Activated CD4-positive, alpha-beta memory T cell treated with anti-CD3 and anti-CD28 coated beads for 36 hours (primary cell): Measurements from ENCODE around the gene KCTD11. TPM values are rescaled to one million over a fixed set of nuclear protein-coding genes. Genes with fewer than 3 reads are reported as not detected.

Experiments used
- CTCF ChIA-PET: fragments of 350-600 bp; sonication (Branson Sonifier 250); formaldehyde crosslinking; loops from one replicate; lab custom pipeline; 2021; ENCODE audit warnings: antibody characterized with exemption, inconsistent platforms; lab: Charles Lee
- POLR2A ChIA-PET: fragments of 350-600 bp; sonication (Branson Sonifier 250); formaldehyde crosslinking; loops from one replicate; lab custom pipeline; 2021; ENCODE audit warnings: antibody characterized with exemption; lab: Charles Lee
- DNase-seq: peaks from one replicate; pipeline ENCODE4 v3.0.0-alpha.2; 2020
- H3K27ac Mint-ChIP-seq: one replicate; pipeline ENCODE4 v1.8.0; 2021; ENCODE audit warnings: mixed read lengths
- H3K27me3 Mint-ChIP-seq: one replicate; pipeline ENCODE4 v1.8.0; 2021; ENCODE audit warnings: mixed read lengths
- H3K36me3 Mint-ChIP-seq: one replicate; pipeline ENCODE4 v1.8.0; 2021; ENCODE audit warnings: mixed read lengths
- H3K4me1 Mint-ChIP-seq: one replicate; pipeline ENCODE4 v1.8.0; 2021; ENCODE audit warnings: low read depth, mixed read lengths
- H3K4me3 Mint-ChIP-seq: one replicate; pipeline ENCODE4 v1.8.0; 2021; ENCODE audit warnings: mild to moderate bottlenecking, mixed read lengths
- H3K9me3 Mint-ChIP-seq: one replicate; pipeline ENCODE4 v1.8.0; 2021; ENCODE audit warnings: mixed read lengths
- intact Hi-C: fragments of 100-400 bp; cut with micrococcal nuclease; formaldehyde crosslinking; loops from one replicate; pipeline ENCODE4 v1.15.1; 2023
- total RNA-seq, 2 experiments: library from RNA; stranded (reverse); gene quantifications; one replicate each; pipeline ENCODE4 v1.2.3, GENCODE V29; 2021

KCTD11 gene
- total RNA-seq, 2 experiments from 2014 or later = 2.6 to 2.8 TPM

GRCh38 chr17:7313088-7313889 lies 38.7 kb upstream of the KCTD11 start:
- H3K4me3 Mint-ChIP-seq = peak overlapping the region; percentile 32
- no peak for DNase-seq
- H3K27ac Mint-ChIP-seq = peak overlapping the region; percentile 56
- intact Hi-C loops = no loop called here
- peaks cover 61% of the 10 kb centered on the region for H3K4me1 Mint-ChIP-seq
- H3K27me3 Mint-ChIP-seq = no peaks in the 10 kb centered on the region
- ChIA-PET CTCF (interaction anchor here (0.9 to 2.6 kb wide), 4 partner anchors 10 to 17 kb away, joined by 3 to 7 read pairs (median 4); no protein-coding TSS in a partner anchor), POLR2A (interaction anchor here (0.7 to 2.3 kb wide), 6 partner anchors 16 to 270 kb away, joined by 3 to 19 read pairs (median 4); partner anchors contain the start of genes ACAP1, MPDU1, NEURL4 and PHF23)
- H3K9me3 Mint-ChIP-seq = no peaks in the 10 kb centered on the region
- H3K36me3 Mint-ChIP-seq = peaks cover 59% of the 10 kb centered on the region

GRCh38 chr17:7313890-7314718 lies 37.9 kb upstream of the KCTD11 start:
- ChIA-PET POLR2A (interaction anchor here (0.8 to 2.3 kb wide), 7 partner anchors 16 to 269 kb away, joined by 3 to 19 read pairs (median 3); partner anchors contain the start of genes ACAP1, DVL2, MPDU1 and PHF23), CTCF (interaction anchor here (0.9 to 2.6 kb wide), 4 partner anchors 9 to 122 kb away, joined by 3 to 7 read pairs (median 4); no protein-coding TSS in a partner anchor)
- intact Hi-C loops = loop anchor here (2.0 kb wide), 1 partner anchor 37 kb away; no protein-coding TSS in a partner anchor
- Mint-ChIP-seq H3K4me1 (peaks cover 60% of the 10 kb centered on the region), H3K27me3 (no peaks in the 10 kb centered on the region), H3K36me3 (peaks cover 55% of the 10 kb centered on the region), H3K4me3 (peak overlapping the region; percentile 80), H3K27ac (peak overlapping the region; percentile 53), H3K9me3 (no peaks in the 10 kb centered on the region)
- DNase-seq = no peak

GRCh38 chr17:7314719-7315569 lies 37.0 kb upstream of the KCTD11 start, which contains the start of gene GPS2:
TSS of gene GPS2 (minus strand) at chr17:7315360. CDS start at chr17:7315052, 308 bp downstream.
- ChIA-PET POLR2A (interaction anchor here (0.9 to 2.3 kb wide), 6 partner anchors 21 to 169 kb away, joined by 3 to 19 read pairs (median 3); partner anchors contain the start of genes ACAP1, DVL2, PHF23 and POLR2A), CTCF (interaction anchor here (0.9 to 2.6 kb wide), 5 partner anchors 10 to 121 kb away, joined by 3 to 7 read pairs (median 5); partner anchors contain the start of gene NEURL4)
- Mint-ChIP-seq H3K36me3 (peaks cover 46% of the 10 kb centered on the region), H3K9me3 (no peaks in the 10 kb centered on the region), H3K4me3 (peak within 1 kb of the TSS; percentile 87), H3K4me1 (peaks cover 51% of the 10 kb centered on the region), H3K27ac (peak within 1 kb of the TSS; percentile 88), H3K27me3 (no peaks in the 10 kb centered on the region)
- peak; percentile 96 for DNase-seq
- intact Hi-C loops = loop anchor here (1.0 to 2.0 kb wide), 2 partner anchors 14 to 36 kb away; partner anchors contain the start of gene NEURL4

- POLR2A ChIA-PET = interaction anchor here (0.9 to 1.0 kb wide), 2 partner anchors 20 to 168 kb away, joined by 3 to 5 read pairs; partner anchors contain the start of genes ACAP1 and POLR2A
- DNase-seq = no peak
- intact Hi-C loops = loop anchor here (1.0 to 2.0 kb wide), 2 partner anchors 14 to 35 kb away; partner anchors contain the start of gene NEURL4
- peaks cover 39% of the 10 kb centered on the region for H3K36me3 Mint-ChIP-seq
- H3K27ac Mint-ChIP-seq = peak overlapping the region; percentile 88
- H3K27me3 Mint-ChIP-seq = no peaks in the 10 kb centered on the region
- peak overlapping the region; percentile 87 for H3K4me3 Mint-ChIP-seq
- no peaks in the 10 kb centered on the region for H3K9me3 Mint-ChIP-seq
- CTCF ChIA-PET = interaction anchor here (1.4 to 2.6 kb wide), 3 partner anchors 9 to 40 kb away, joined by 3 to 7 read pairs (median 6); partner anchors contain the start of gene NEURL4
- peaks cover 44% of the 10 kb centered on the region for H3K4me1 Mint-ChIP-seq
These were observed 36.3 kb upstream of the KCTD11 start for GRCh38 chr17:7315570-7316235.

GRCh38 chr17:7317161-7317803 lies 34.7 kb upstream of the KCTD11 start:
- Mint-ChIP-seq H3K27ac (peak overlapping the region; percentile 2), H3K27me3 (no peaks in the 10 kb centered on the region), H3K36me3 (peaks cover 32% of the 10 kb centered on the region), H3K9me3 (no peaks in the 10 kb centered on the region), H3K4me1 (peaks cover 31% of the 10 kb centered on the region), H3K4me3 (peak overlapping the region; percentile 39)
- ChIA-PET CTCF (interaction anchor here (1.3 kb wide), 1 partner anchor 21 kb away, joined by 3 read pairs; no protein-coding TSS in a partner anchor), POLR2A (interaction anchor here (0.8 kb wide), 1 partner anchor 12 kb away, joined by 3 read pairs; the partner anchor contains the start of gene NEURL4)
- DNase-seq = no peak
- intact Hi-C loops = no loop called here

- POLR2A ChIA-PET = interaction anchor here (0.8 kb wide), 1 partner anchor 11 kb away, joined by 3 read pairs; the partner anchor contains the start of gene NEURL4
- no peaks in the 10 kb centered on the region for H3K9me3 Mint-ChIP-seq
- peaks cover 21% of the 10 kb centered on the region for H3K4me1 Mint-ChIP-seq
- DNase-seq = no peak
- CTCF ChIA-PET = interaction anchor here (1.3 kb wide), 1 partner anchor 22 kb away, joined by 3 read pairs; no protein-coding TSS in a partner anchor
- intact Hi-C loops = no loop called here
- no peaks in the 10 kb centered on the region for H3K27me3 Mint-ChIP-seq
- no peak overlapping the region for H3K27ac Mint-ChIP-seq
- H3K4me3 Mint-ChIP-seq = no peak overlapping the region
- H3K36me3 Mint-ChIP-seq = peaks cover 27% of the 10 kb centered on the region
These were observed 33.7 kb upstream of the KCTD11 start for GRCh38 chr17:7318121-7318860.

- ChIA-PET CTCF (interaction anchor here (1.1 kb wide), 1 partner anchor 34 kb away, joined by 3 read pairs; no protein-coding TSS in a partner anchor), POLR2A (interaction anchor here (0.6 to 1.0 kb wide), 3 partner anchors 8 to 158 kb away, joined by 3 read pairs; no protein-coding TSS in a partner anchor)
- intact Hi-C loops = no loop called here
- no peak for DNase-seq
- no peak overlapping the region for H3K4me3 Mint-ChIP-seq
- H3K9me3 Mint-ChIP-seq = no peaks in the 10 kb centered on the region
- H3K4me1 Mint-ChIP-seq = peaks cover 6% of the 10 kb centered on the region
- no peak overlapping the region for H3K27ac Mint-ChIP-seq
- peaks cover 27% of the 10 kb centered on the region for H3K36me3 Mint-ChIP-seq
- H3K27me3 Mint-ChIP-seq = no peaks in the 10 kb centered on the region
These were observed 30.5 kb upstream of the KCTD11 start for GRCh38 chr17:7321466-7321865.

- Mint-ChIP-seq H3K4me1 (peaks cover 9% of the 10 kb centered on the region), H3K27me3 (no peaks in the 10 kb centered on the region), H3K36me3 (peaks cover 26% of the 10 kb centered on the region), H3K9me3 (no peaks in the 10 kb centered on the region), H3K27ac (no peak overlapping the region), H3K4me3 (no peak overlapping the region)
- CTCF ChIA-PET = interaction anchor here (0.6 to 1.1 kb wide), 2 partner anchors 13 to 266 kb away, joined by 3 read pairs; partner anchors contain the start of gene ACAP1
- intact Hi-C loops = no loop called here
- DNase-seq = no peak
- POLR2A ChIA-PET = interaction anchor here (1.0 kb wide), 1 partner anchor 8 kb away, joined by 3 read pairs; no protein-coding TSS in a partner anchor
These were observed 29.3 kb upstream of the KCTD11 start for GRCh38 chr17:7322520-7323194.
